Liver (tissue), 9 donors: ENCODE results near the gene ZNF836. TPM values are rescaled to one million over a fixed set of nuclear protein-coding genes. Genes with fewer than 3 reads are reported as not detected.

Source experiments
- DNase-seq: peaks from one replicate; pipeline ENCODE4 v3.0.0-alpha.2; 2017; ENCODE audit warnings: low spot score
- H3K27ac ChIP-seq, 2 donors: one replicate each; pipeline ENCODE4 v1.7.0; 2013; ENCODE audit warnings: inconsistent platforms in 2 of 2, low read length in 2 of 2, control low read depth in 1 of 2, low read depth in 1 of 2, mild to moderate bottlenecking in 1 of 2
- H3K27me3 ChIP-seq, 4 donors: one replicate each; pipeline versions ENCODE4 v1.6.1 to v1.7.0; 2013; ENCODE audit warnings: low read length in 3 of 4, inconsistent platforms in 1 of 4, mild to moderate bottlenecking in 1 of 4, moderate library complexity in 1 of 4; ENCODE audit not compliant: control insufficient read depth in 4 of 4, insufficient read depth in 4 of 4
- H3K36me3 ChIP-seq, 4 donors: one replicate each; pipeline versions ENCODE4 v1.6.1 to v1.7.0; 2013; ENCODE audit warnings: low read length in 3 of 4, mild to moderate bottlenecking in 3 of 4, low read depth in 1 of 4, moderate library complexity in 1 of 4; ENCODE audit not compliant: control insufficient read depth in 4 of 4, insufficient read depth in 3 of 4
- H3K4me1 ChIP-seq, 4 donors: one replicate each; pipeline versions ENCODE4 v1.6.1 to v1.7.0; 2013; ENCODE audit warnings: low read length in 3 of 4, mild to moderate bottlenecking in 3 of 4, moderate library complexity in 1 of 4; ENCODE audit not compliant: control insufficient read depth in 4 of 4, insufficient read depth in 4 of 4
- H3K4me3 ChIP-seq, 3 donors: one replicate each; pipeline versions ENCODE4 v1.6.1 to v1.7.0; 2013; ENCODE audit warnings: low read length in 3 of 3, control low read depth in 1 of 3, low read depth in 1 of 3, mild to moderate bottlenecking in 1 of 3
- H3K9ac ChIP-seq, 2 donors: one replicate each; pipeline ENCODE4 v1.7.0; 2013; ENCODE audit warnings: low read length in 2 of 2, mild to moderate bottlenecking in 2 of 2, moderate library complexity in 2 of 2, control low read depth in 1 of 2, low read depth in 1 of 2
- H3K9me3 ChIP-seq, 4 donors: one replicate each; pipeline versions ENCODE4 v1.6.1 to v1.7.0; 2013; ENCODE audit warnings: low read length in 3 of 4; ENCODE audit not compliant: control insufficient read depth in 4 of 4
- EGR1 ChIP-seq, 2 donors: IDR thresholded peaks; 2 replicates each; pipeline ENCODE4 v1.6.1; 2016 to 2018; ENCODE audit warnings: antibody characterized with exemption in 2 of 2, low read depth in 2 of 2
- FOXA1 ChIP-seq: IDR thresholded peaks from 2 replicates; pipeline ENCODE4 v1.6.1; 2016; ENCODE audit warnings: antibody characterized with exemption
- FOXA2 ChIP-seq: IDR thresholded peaks from 2 replicates; pipeline ENCODE4 v1.6.1; 2016; ENCODE audit warnings: antibody characterized with exemption
- GABPA ChIP-seq, 2 donors: IDR thresholded peaks in 1 of 2; conservative IDR thresholded peaks in 1 of 2; 2 replicates each; pipeline ENCODE4 v1.6.1; 2016; ENCODE audit warnings: antibody characterized with exemption in 2 of 2, mild to moderate bottlenecking in 1 of 2, moderate library complexity in 1 of 2
- HNF4A ChIP-seq, 2 donors: conservative IDR thresholded peaks; 2 replicates each; pipeline ENCODE4 v1.6.1; 2016; ENCODE audit warnings: antibody characterized with exemption in 2 of 2, mild to moderate bottlenecking in 2 of 2
- HNF4G ChIP-seq: IDR thresholded peaks from 2 replicates; pipeline ENCODE4 v1.6.1; 2016; ENCODE audit warnings: antibody characterized with exemption
- JUND ChIP-seq, 2 donors: IDR thresholded peaks; 2 replicates each; pipeline ENCODE4 v1.6.1; 2016; ENCODE audit warnings: antibody characterized with exemption in 2 of 2
- NR2F2 ChIP-seq: IDR thresholded peaks from 2 replicates; pipeline ENCODE4 v1.6.1; 2016; ENCODE audit warnings: antibody characterized with exemption
- RAD21 ChIP-seq, 2 donors: IDR thresholded peaks; 2 replicates each; pipeline ENCODE4 v1.6.1; 2016; ENCODE audit warnings: antibody characterized with exemption in 2 of 2, mild to moderate bottlenecking in 2 of 2
- RXRA ChIP-seq, 2 donors: IDR thresholded peaks; 2 replicates each; pipeline ENCODE4 v1.6.1; 2017 to 2018; ENCODE audit warnings: antibody characterized with exemption in 2 of 2, mild to moderate bottlenecking in 1 of 2
- SP1 ChIP-seq: IDR thresholded peaks from 2 replicates; pipeline ENCODE4 v1.6.1; 2018; ENCODE audit warnings: antibody characterized with exemption, mild to moderate bottlenecking
- TAF1 ChIP-seq: conservative IDR thresholded peaks from 2 replicates; pipeline ENCODE4 v1.6.1; 2016; ENCODE audit warnings: antibody characterized with exemption, mild to moderate bottlenecking
- YY1 ChIP-seq: IDR thresholded peaks from 2 replicates; pipeline ENCODE4 v1.6.1; 2016; ENCODE audit warnings: antibody characterized with exemption, mild to moderate bottlenecking
- WGBS: extraction: QIAGEN DNeasy Blood & Tissue Kit; methylation state at CpG from one replicate; pipeline ENCODE4 v1.1.7; 2013; 5-methylcytosine and 5-hydroxymethylcytosine counted together
- polyA plus RNA-seq, 2 donors: library from polyadenylated mRNA; stranded (reverse) in 1 of 2; unstranded in 1 of 2; fragments of 200-250 nt in 1 of 2; fragments of >200 nt in 1 of 2; fragmentation: Nextera tagmentation in 1 of 2; extraction: Ambion mirVana in 1 of 2; gene quantifications; one replicate each; pipeline versions ENCODE4 v1.2.1 to v1.2.3, GENCODE V29; 2013 to 2015
- total RNA-seq, 2 donors: library from RNA; depleted of rRNA; stranded (reverse); fragments of >200 nt; gene quantifications; one replicate each; pipeline ENCODE4 v1.2.3, GENCODE V29; 2014
- TF ChIP-seq, protein P1 (sequence below): fragments of 150-350 bp; IDR thresholded peaks from 2 replicates; pipeline ENCODE4 v1.5.1; 2017; ENCODE audit warnings: improper control_type of control experiment, low read depth, low read length; ENCODE audit not compliant: missing input control
- TF ChIP-seq, protein P2 (sequence below): IDR thresholded peaks from 2 replicates; pipeline ENCODE4 v1.6.1; 2016; ENCODE audit warnings: antibody characterized with exemption
- TF ChIP-seq, protein P3 (sequence below): IDR thresholded peaks from 2 replicates; pipeline ENCODE4 v1.6.1; 2016; ENCODE audit warnings: antibody characterized with exemption
- TF ChIP-seq, protein P4 (sequence below): IDR thresholded peaks from 2 replicates; pipeline ENCODE4 v1.6.1; 2016; ENCODE audit warnings: antibody characterized with exemption, mild to moderate bottlenecking
- TF ChIP-seq, protein P5 (sequence below): IDR thresholded peaks from 2 replicates; pipeline ENCODE4 v1.6.1; 2016; ENCODE audit warnings: antibody characterized with exemption
- donor health status: healthy.
- donor health status: healthy.
- donor health status: healthy.
- donor health status: healthy.
- donor health status: healthy.

The ZNF836 gene
- total and polyA plus RNA-seq, 4 donors, result 0.85 to 3.1 (median 1.8) TPM

DNA sequence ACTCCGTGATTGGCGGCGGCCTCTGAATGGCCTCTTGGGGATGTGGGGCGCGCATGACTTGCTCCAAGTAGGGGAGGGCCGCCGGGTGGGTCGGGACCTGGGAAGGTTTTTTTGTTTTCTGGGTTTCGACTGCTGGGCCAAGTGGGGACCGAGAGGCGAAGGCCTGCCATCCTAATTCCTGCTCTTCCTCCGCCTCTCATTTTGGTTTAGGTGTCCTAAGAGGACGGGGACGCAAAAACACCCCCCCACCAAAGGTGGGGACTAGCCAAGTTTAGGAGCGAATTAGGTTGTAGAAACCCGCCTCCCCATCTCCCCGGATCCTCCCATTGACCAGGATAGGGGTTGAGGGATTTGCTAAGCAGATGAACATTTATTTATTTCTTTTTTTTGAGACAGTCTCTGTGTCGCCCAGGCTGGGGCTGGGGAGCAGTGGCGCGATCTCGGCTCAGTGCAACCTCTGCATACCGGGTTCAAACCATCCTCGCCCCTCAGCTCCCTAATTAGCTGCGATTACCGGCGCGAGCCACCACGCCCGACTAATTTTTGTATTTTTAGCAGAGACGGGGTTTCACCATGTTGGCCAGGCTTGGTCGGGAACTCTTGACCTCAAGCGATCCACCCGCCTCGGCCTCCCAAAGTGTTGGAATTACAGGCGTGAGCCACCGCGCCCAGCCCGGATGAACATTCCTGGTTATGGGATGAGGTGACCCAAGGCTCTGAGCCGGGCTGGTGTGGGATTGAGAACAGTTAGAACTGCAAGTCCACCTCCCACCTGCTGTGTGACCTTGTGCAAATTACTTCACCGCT lies 19.3 kb upstream of the ZNF836 start:
- TF ChIP-seq, protein P1, sequence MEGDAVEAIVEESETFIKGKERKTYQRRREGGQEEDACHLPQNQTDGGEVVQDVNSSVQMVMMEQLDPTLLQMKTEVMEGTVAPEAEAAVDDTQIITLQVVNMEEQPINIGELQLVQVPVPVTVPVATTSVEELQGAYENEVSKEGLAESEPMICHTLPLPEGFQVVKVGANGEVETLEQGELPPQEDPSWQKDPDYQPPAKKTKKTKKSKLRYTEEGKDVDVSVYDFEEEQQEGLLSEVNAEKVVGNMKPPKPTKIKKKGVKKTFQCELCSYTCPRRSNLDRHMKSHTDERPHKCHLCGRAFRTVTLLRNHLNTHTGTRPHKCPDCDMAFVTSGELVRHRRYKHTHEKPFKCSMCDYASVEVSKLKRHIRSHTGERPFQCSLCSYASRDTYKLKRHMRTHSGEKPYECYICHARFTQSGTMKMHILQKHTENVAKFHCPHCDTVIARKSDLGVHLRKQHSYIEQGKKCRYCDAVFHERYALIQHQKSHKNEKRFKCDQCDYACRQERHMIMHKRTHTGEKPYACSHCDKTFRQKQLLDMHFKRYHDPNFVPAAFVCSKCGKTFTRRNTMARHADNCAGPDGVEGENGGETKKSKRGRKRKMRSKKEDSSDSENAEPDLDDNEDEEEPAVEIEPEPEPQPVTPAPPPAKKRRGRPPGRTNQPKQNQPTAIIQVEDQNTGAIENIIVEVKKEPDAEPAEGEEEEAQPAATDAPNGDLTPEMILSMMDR, result no peak
- TF ChIP-seq FOXA1 (no peak), YY1 (no peak), JUND (IDR thresholded peaks at IDR 0.05) (no peak), RXRA (IDR thresholded peaks at IDR 0.05) (no peak), TAF1 (no peak), HNF4A (conservative IDR thresholded peaks at IDR 0.05) (no peak), HNF4G (no peak), GABPA (IDR thresholded peaks at IDR 0.05 in 1 of 2, conservative IDR thresholded peaks at IDR 0.05 in 1 of 2) (no peak), SP1 (no peak), RAD21 (IDR thresholded peaks at IDR 0.05) (no peak), NR2F2 (no peak), EGR1 (IDR thresholded peaks at IDR 0.05; ENCODE audit: low read depth in 2 of 2) (no peak), FOXA2 (no peak)
- TF ChIP-seq, protein P2, sequence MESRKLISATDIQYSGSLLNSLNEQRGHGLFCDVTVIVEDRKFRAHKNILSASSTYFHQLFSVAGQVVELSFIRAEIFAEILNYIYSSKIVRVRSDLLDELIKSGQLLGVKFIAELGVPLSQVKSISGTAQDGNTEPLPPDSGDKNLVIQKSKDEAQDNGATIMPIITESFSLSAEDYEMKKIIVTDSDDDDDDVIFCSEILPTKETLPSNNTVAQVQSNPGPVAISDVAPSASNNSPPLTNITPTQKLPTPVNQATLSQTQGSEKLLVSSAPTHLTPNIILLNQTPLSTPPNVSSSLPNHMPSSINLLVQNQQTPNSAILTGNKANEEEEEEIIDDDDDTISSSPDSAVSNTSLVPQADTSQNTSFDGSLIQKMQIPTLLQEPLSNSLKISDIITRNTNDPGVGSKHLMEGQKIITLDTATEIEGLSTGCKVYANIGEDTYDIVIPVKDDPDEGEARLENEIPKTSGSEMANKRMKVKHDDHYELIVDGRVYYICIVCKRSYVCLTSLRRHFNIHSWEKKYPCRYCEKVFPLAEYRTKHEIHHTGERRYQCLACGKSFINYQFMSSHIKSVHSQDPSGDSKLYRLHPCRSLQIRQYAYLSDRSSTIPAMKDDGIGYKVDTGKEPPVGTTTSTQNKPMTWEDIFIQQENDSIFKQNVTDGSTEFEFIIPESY, result no peak
- TF ChIP-seq, protein P3, sequence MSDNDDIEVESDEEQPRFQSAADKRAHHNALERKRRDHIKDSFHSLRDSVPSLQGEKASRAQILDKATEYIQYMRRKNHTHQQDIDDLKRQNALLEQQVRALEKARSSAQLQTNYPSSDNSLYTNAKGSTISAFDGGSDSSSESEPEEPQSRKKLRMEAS, result no peak
- TF ChIP-seq, protein P4, sequence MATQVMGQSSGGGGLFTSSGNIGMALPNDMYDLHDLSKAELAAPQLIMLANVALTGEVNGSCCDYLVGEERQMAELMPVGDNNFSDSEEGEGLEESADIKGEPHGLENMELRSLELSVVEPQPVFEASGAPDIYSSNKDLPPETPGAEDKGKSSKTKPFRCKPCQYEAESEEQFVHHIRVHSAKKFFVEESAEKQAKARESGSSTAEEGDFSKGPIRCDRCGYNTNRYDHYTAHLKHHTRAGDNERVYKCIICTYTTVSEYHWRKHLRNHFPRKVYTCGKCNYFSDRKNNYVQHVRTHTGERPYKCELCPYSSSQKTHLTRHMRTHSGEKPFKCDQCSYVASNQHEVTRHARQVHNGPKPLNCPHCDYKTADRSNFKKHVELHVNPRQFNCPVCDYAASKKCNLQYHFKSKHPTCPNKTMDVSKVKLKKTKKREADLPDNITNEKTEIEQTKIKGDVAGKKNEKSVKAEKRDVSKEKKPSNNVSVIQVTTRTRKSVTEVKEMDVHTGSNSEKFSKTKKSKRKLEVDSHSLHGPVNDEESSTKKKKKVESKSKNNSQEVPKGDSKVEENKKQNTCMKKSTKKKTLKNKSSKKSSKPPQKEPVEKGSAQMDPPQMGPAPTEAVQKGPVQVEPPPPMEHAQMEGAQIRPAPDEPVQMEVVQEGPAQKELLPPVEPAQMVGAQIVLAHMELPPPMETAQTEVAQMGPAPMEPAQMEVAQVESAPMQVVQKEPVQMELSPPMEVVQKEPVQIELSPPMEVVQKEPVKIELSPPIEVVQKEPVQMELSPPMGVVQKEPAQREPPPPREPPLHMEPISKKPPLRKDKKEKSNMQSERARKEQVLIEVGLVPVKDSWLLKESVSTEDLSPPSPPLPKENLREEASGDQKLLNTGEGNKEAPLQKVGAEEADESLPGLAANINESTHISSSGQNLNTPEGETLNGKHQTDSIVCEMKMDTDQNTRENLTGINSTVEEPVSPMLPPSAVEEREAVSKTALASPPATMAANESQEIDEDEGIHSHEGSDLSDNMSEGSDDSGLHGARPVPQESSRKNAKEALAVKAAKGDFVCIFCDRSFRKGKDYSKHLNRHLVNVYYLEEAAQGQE, result no peak
- TF ChIP-seq, protein P5, sequence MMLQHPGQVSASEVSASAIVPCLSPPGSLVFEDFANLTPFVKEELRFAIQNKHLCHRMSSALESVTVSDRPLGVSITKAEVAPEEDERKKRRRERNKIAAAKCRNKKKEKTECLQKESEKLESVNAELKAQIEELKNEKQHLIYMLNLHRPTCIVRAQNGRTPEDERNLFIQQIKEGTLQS, result no peak
- WGBS, result 5% methylated on average over 40 of the region's 40 CpGs
- Histone ChIP-seq H3K36me3 (peaks cover 0 to 13% (median 9%) of the 10 kb centered on the region in 4 donors), H3K9ac (peak overlapping the region; percentile 9 to 91), H3K4me1 (peaks cover 4 to 33% (median 24%) of the 10 kb centered on the region in 4 donors), H3K27me3 (no peaks in the 10 kb centered on the region), H3K27ac (peak overlapping the region; percentile 88 to 98), H3K4me3 (peak overlapping the region; percentile 82 to 94 (median 89)), H3K9me3 (no peaks in the 10 kb centered on the region)
- no peak for DNase-seq
